Measurements from ENCODE around the gene TIMM17A. TPM values are rescaled to one million over a fixed set of nuclear protein-coding genes. Genes with fewer than 3 reads are reported as not detected.

TIMM17A gene
- total RNA-seq, 1 donor from 2014 or later: 139 TPM

GRCh38 chr1:201964261-201964660 lies 9.0 kb downstream of the TIMM17A start:
- Histone ChIP-seq H2AFZ (ENCODE audit: low read depth, low read length) (no peak overlapping the region), H3K79me2 (ENCODE audit: insufficient read depth, low read length) (peaks cover 54% of the 10 kb centered on the region), H3K27me3 (ENCODE audit: insufficient read depth, low read length) (no peaks in the 10 kb centered on the region), H3K4me2 (ENCODE audit: low read length) (no peak overlapping the region), H4K20me1 (ENCODE audit: insufficient read depth, low read length) (peaks cover 67% of the 10 kb centered on the region), H3K9me3 (ENCODE audit: insufficient read depth, low read depth, low read length) (no peaks in the 10 kb centered on the region), H3K9ac (ENCODE audit: low read length) (no peak overlapping the region), H3K36me3 (ENCODE audit: insufficient read depth, low read length) (peaks cover 63% of the 10 kb centered on the region), H3K27ac (ENCODE audit: low read depth, low read length) (no peak overlapping the region), H3K4me1 (ENCODE audit: insufficient read depth, low read length) (peaks cover 4% of the 10 kb centered on the region), H3K4me3 (ENCODE audit: insufficient read depth, low read depth, low read length) (no peak overlapping the region)
- Mint-ChIP-seq H3K27me3 (ENCODE audit: low read depth, unreplicated experiment) (no peaks in the 10 kb centered on the region), H3K4me3 (ENCODE audit: unreplicated experiment) (no peak overlapping the region), H3K36me3 (ENCODE audit: low read depth, unreplicated experiment) (peaks cover 4% of the 10 kb centered on the region), H3K4me1 (ENCODE audit: low read depth, unreplicated experiment) (peaks cover 7% of the 10 kb centered on the region), H3K27ac (ENCODE audit: unreplicated experiment) (no peak overlapping the region), H3K9me3 (ENCODE audit: unreplicated experiment) (no peaks in the 10 kb centered on the region)
- FAIRE-seq: no peak
- peak; percentile 57 for DNase-seq (ENCODE audit: low read depth)
- TF ChIP-seq CTCF (IDR thresholded peaks at IDR 0.05; ENCODE audit: insufficient read depth, low read depth, low read length) (no peak), EZH2 (IDR thresholded peaks at IDR 0.05; ENCODE audit: insufficient read depth, low read length) (no peak)

GRCh38 chr1:201966171-201966570 lies 10.9 kb downstream of the TIMM17A start:
- H3K36me3 ChIP-seq (ENCODE audit: insufficient read depth, low read length): peaks cover 72% of the 10 kb centered on the region
- H3K4me1 ChIP-seq (ENCODE audit: insufficient read depth, low read length): peaks cover 8% of the 10 kb centered on the region
- TF ChIP-seq CTCF (IDR thresholded peaks at IDR 0.05; ENCODE audit: insufficient read depth, low read depth, low read length): no peak
- no peak for TF ChIP-seq EZH2 (IDR thresholded peaks at IDR 0.05; ENCODE audit: insufficient read depth, low read length)
- Mint-ChIP-seq H3K4me1 (ENCODE audit: low read depth, unreplicated experiment) (peaks cover 10% of the 10 kb centered on the region), H3K27me3 (ENCODE audit: low read depth, unreplicated experiment) (no peaks in the 10 kb centered on the region), H3K9me3 (ENCODE audit: unreplicated experiment) (no peaks in the 10 kb centered on the region), H3K36me3 (ENCODE audit: low read depth, unreplicated experiment) (peaks cover 4% of the 10 kb centered on the region), H3K4me3 (ENCODE audit: unreplicated experiment) (no peak overlapping the region), H3K27ac (ENCODE audit: unreplicated experiment) (no peak overlapping the region)
- no peaks in the 10 kb centered on the region for H3K9me3 ChIP-seq (ENCODE audit: insufficient read depth, low read depth, low read length)
- peaks cover 41% of the 10 kb centered on the region for H3K79me2 ChIP-seq (ENCODE audit: insufficient read depth, low read length)
- no peak overlapping the region for H3K4me2 ChIP-seq (ENCODE audit: low read length)
- peaks cover 65% of the 10 kb centered on the region for H4K20me1 ChIP-seq (ENCODE audit: insufficient read depth, low read length)
- no peak overlapping the region for H2AFZ ChIP-seq (ENCODE audit: low read depth, low read length)
- no peak overlapping the region for H3K27ac ChIP-seq (ENCODE audit: low read depth, low read length)
- H3K4me3 ChIP-seq (ENCODE audit: insufficient read depth, low read depth, low read length): no peak overlapping the region
- FAIRE-seq (no peak), DNase-seq (ENCODE audit: low read depth) (no peak)
- H3K9ac ChIP-seq (ENCODE audit: low read length): no peak overlapping the region
- no peaks in the 10 kb centered on the region for H3K27me3 ChIP-seq (ENCODE audit: insufficient read depth, low read length)

GRCh38 chr1:201968202-201968925 lies 13.1 kb downstream of the TIMM17A start:
- Mint-ChIP-seq H3K9me3 (ENCODE audit: unreplicated experiment) (no peaks in the 10 kb centered on the region), H3K27ac (ENCODE audit: unreplicated experiment) (no peak overlapping the region), H3K27me3 (ENCODE audit: low read depth, unreplicated experiment) (no peaks in the 10 kb centered on the region), H3K36me3 (ENCODE audit: low read depth, unreplicated experiment) (peaks cover 2% of the 10 kb centered on the region), H3K4me1 (ENCODE audit: low read depth, unreplicated experiment) (peaks cover 10% of the 10 kb centered on the region), H3K4me3 (ENCODE audit: unreplicated experiment) (no peak overlapping the region)
- Histone ChIP-seq H3K4me3 (ENCODE audit: insufficient read depth, low read depth, low read length) (no peak overlapping the region), H3K9ac (ENCODE audit: low read length) (no peak overlapping the region), H4K20me1 (ENCODE audit: insufficient read depth, low read length) (peaks cover 53% of the 10 kb centered on the region), H2AFZ (ENCODE audit: low read depth, low read length) (no peak overlapping the region), H3K4me2 (ENCODE audit: low read length) (no peak overlapping the region), H3K27me3 (ENCODE audit: insufficient read depth, low read length) (no peaks in the 10 kb centered on the region), H3K79me2 (ENCODE audit: insufficient read depth, low read length) (peaks cover 26% of the 10 kb centered on the region), H3K36me3 (ENCODE audit: insufficient read depth, low read length) (peaks cover 52% of the 10 kb centered on the region), H3K27ac (ENCODE audit: low read depth, low read length) (no peak overlapping the region), H3K9me3 (ENCODE audit: insufficient read depth, low read depth, low read length) (no peaks in the 10 kb centered on the region), H3K4me1 (ENCODE audit: insufficient read depth, low read length) (peaks cover 8% of the 10 kb centered on the region)
- DNase-seq (ENCODE audit: low read depth) (no peak), FAIRE-seq (no peak)
- TF ChIP-seq EZH2 (IDR thresholded peaks at IDR 0.05; ENCODE audit: insufficient read depth, low read length) (no peak), CTCF (IDR thresholded peaks at IDR 0.05; ENCODE audit: insufficient read depth, low read depth, low read length) (no peak)
